BLaER1 treated with 17β-estradiol and CSF1 and Interleukin-3, amounts not matched to agents 10 nM and 100 nM (cell line): Measurements from ENCODE around the gene QRICH2.
A peak's percentile ranks its signal among the peaks of the same experiment; 100 is the strongest.

Source experiments
- H3K27ac ChIP-seq, 11 experiments: shearing (Covaris generic); formaldehyde crosslinking; 2 replicates each; pipeline ENCODE4 v1.8.1; 2022
- H3K27me3 ChIP-seq, 11 experiments: shearing (Covaris generic); formaldehyde crosslinking; 2 replicates each; pipeline ENCODE4 v1.8.1; 2022
- H3K36me3 ChIP-seq, 11 experiments: shearing (Covaris generic); formaldehyde crosslinking; 2 replicates each; pipeline ENCODE4 v1.8.1; 2022
- H3K4me1 ChIP-seq, 10 experiments: shearing (Covaris generic); formaldehyde crosslinking; 2 replicates each; pipeline ENCODE4 v1.8.1; 2022
- H3K4me2 ChIP-seq, 11 experiments: shearing (Covaris generic); formaldehyde crosslinking; 2 replicates each; pipeline ENCODE4 v1.8.1; 2022
- H3K4me3 ChIP-seq, 10 experiments: shearing (Covaris generic); formaldehyde crosslinking; 2 replicates each; pipeline ENCODE4 v1.8.1; 2022
- H3K9ac ChIP-seq, 11 experiments: shearing (Covaris generic); formaldehyde crosslinking; 2 replicates each; pipeline ENCODE4 v1.8.1; 2022
- H3K9me3 ChIP-seq, 11 experiments: shearing (Covaris generic); formaldehyde crosslinking; replicated peaks in 1 of 11; 2 replicates each; pipeline ENCODE4 v1.8.1; 2022
- H4K20me1 ChIP-seq, 11 experiments: shearing (Covaris generic); formaldehyde crosslinking; 2 replicates each; pipeline ENCODE4 v1.8.1; 2022
- Cebpa-rat ChIP-seq, 11 experiments: shearing (Covaris generic); IDR thresholded peaks; 2 replicates each; pipeline ENCODE4 v1.8.1; 2022

Gene QRICH2

DNA sequence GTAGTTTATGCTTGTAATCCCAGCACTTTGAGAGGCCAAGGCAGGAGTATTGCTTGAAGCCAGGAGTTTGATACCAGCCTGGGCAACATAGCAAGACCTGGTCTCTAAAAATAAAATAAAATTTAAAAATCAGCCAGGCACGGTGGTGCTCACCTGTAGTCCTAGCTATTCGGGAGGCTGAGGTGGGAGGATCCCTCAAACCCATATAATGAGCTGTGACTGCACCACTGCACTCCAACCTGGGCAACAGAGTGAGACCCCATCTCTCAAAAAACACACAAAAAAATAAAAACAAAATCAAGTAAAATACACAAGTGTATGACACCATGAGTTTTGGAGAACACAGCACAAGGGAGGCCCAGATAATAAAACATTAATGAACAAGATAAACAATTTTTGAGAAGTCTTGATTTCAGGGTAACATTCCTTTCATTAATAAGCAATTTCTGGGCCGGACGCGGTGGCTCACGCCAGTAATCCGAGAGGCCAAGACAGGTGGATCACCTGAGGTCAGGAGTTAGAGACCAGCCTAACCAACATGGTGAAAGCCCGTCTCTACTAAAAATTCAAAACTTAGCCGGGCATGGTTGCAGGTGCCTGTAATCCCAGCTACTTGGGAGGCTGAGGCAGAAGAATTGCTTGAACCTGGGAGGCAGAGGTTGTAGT is 27.8 kb upstream of the QRICH2 start:
- TF ChIP-seq Cebpa-rat (IDR thresholded peaks at IDR 0.05): no peak
- H3K36me3 ChIP-seq: peaks cover 12 to 56% (median 35%) of the 10 kb centered on the region in 11 experiments
- no peak overlapping the region for H3K9ac ChIP-seq
- peaks cover 0 to 17% (median 0%) of the 10 kb centered on the region in 11 experiments; a peak in 3 of 22 replicates for H4K20me1 ChIP-seq
- no peaks in the 10 kb centered on the region for H3K27me3 ChIP-seq
- H3K4me2 ChIP-seq: no peak overlapping the region
- no peaks in the 10 kb centered on the region for H3K9me3 ChIP-seq
- H3K4me1 ChIP-seq: peaks cover 13 to 19% (median 17%) of the 10 kb centered on the region in 10 experiments
- H3K4me3 ChIP-seq: no peak overlapping the region
- H3K27ac ChIP-seq: no peak overlapping the region

DNA sequence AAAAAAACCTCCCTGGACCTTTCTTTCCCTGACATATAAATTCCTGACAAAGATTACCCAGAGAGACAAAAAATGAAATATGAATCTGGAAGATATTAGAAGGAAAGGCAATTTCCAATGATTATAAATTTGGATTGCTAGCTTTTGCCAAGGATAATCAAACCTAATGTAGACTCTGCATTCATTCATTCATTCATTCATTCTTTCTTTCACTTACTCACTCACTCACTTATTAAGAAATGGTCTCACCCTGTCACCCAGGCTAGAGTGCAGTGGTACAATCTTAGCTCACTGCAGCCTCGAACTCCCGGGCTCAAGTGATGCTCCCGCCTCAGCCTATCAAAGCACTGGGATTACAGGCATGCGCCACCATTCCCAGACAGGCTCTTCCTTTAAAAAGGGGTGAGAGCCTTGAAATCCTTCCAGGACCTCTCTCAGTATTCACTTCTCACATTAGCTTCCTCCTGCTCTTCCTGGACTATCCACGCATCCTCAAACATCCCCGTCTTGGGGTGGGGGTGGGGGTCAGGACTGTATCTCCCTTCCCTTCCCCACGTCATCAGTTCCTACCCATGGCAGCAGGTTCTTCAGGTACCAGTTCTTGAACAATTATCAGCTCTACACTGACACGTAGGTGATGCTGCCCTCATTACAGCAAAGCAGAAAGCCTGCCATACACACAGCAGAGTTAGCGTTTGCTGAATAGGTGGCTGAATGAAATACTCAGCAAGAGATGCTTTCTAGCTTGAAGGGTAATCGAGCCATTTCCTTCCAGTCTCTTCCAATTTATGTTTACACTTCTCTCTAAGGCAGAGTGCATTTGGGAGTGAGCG is 25.8 kb upstream of the QRICH2 start:
- no peak overlapping the region for H3K4me2 ChIP-seq
- no peak overlapping the region for H3K4me3 ChIP-seq
- peaks cover 30 to 58% (median 42%) of the 10 kb centered on the region in 11 experiments for H3K36me3 ChIP-seq
- H3K4me1 ChIP-seq: peaks cover 13 to 19% (median 17%) of the 10 kb centered on the region in 10 experiments
- no peaks in the 10 kb centered on the region for H3K9me3 ChIP-seq
- no peaks in the 10 kb centered on the region for H3K27me3 ChIP-seq
- peaks cover 0 to 17% (median 0%) of the 10 kb centered on the region in 11 experiments; a peak in 3 of 22 replicates for H4K20me1 ChIP-seq
- TF ChIP-seq Cebpa-rat (IDR thresholded peaks at IDR 0.05): no peak
- H3K27ac ChIP-seq: no peak overlapping the region
- H3K9ac ChIP-seq: no peak overlapping the region

DNA sequence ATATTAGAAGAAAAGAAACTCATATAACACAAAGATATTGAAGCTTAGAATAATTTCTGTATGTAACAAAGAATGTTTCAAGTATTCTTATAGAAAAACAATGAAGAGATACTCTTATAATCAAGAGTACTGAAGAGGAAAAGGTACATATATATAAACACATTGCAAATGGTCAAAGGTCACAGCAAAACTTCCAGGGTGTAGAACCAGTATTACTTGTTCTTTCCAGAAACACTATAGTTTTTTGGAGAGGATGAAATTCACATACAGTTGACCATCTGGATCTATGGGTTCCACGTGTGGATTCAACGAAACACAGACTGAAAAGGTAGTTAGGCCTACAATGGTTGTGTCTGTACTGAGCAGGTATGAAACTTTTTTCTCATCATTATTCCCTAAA is 23.0 kb upstream of the QRICH2 start:
- H3K4me2 ChIP-seq: no peak overlapping the region
- H3K36me3 ChIP-seq: peaks cover 45 to 84% (median 68%) of the 10 kb centered on the region in 11 experiments
- no peak overlapping the region for H3K4me3 ChIP-seq
- no peaks in the 10 kb centered on the region for H3K9me3 ChIP-seq
- no peak for TF ChIP-seq Cebpa-rat (IDR thresholded peaks at IDR 0.05)
- peaks cover 0 to 10% (median 0%) of the 10 kb centered on the region in 11 experiments; a peak in 2 of 22 replicates for H4K20me1 ChIP-seq
- H3K9ac ChIP-seq: no peak overlapping the region
- H3K27me3 ChIP-seq: no peaks in the 10 kb centered on the region
- peaks cover 0 to 17% (median 5%) of the 10 kb centered on the region in 10 experiments; a peak in 10 of 20 replicates for H3K4me1 ChIP-seq
- no peak overlapping the region for H3K27ac ChIP-seq

DNA sequence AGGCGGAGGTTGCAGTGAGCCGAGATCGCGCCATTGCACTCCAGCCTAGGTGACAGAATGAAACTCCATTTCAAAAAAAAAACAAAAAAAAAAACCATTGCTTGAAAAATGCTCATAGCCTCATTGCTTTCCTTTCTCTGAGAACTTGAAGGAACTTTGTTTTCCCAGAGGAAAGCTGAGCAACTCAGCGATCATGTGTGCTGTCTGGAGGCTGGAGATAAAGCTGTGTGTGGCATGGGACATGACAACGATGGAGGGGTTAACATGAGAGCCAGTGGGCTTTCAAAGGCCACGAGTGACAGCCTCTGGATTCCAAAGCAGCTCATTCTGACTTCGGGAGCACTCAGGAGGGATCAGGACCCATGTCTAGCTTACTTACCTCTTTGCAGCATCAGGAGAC is 21.6 kb upstream of the QRICH2 start:
- Histone ChIP-seq H3K27ac (no peak overlapping the region), H3K36me3 (peaks cover 41 to 84% (median 67%) of the 10 kb centered on the region in 11 experiments), H3K4me1 (peaks cover 0 to 17% (median 5%) of the 10 kb centered on the region in 10 experiments; a peak in 10 of 20 replicates), H3K4me2 (no peak overlapping the region), H3K9me3 (no peaks in the 10 kb centered on the region), H3K4me3 (no peak overlapping the region), H4K20me1 (peaks cover 0 to 10% (median 0%) of the 10 kb centered on the region in 11 experiments; a peak in 2 of 22 replicates), H3K27me3 (no peaks in the 10 kb centered on the region), H3K9ac (no peak overlapping the region)
- no peak for TF ChIP-seq Cebpa-rat (IDR thresholded peaks at IDR 0.05)

DNA sequence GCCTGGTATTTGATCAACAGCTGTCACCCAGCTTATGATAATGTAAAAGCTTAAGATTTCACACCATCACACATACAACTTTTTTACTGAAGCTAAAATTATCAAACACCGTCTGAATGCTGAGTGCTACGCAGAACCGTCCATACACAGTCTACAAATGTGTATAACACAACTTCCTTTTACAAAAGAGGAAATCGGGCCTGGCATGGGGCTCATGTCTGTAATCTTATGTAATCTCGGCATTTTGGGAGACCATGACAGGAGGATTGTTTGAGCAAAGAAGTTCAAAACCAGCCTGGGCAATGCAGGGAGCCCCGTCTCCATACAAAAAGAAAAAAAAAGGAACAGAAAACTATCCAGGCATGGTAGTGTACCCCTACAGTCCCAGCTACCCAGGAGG is 19.6 kb upstream of the QRICH2 start:
- peaks cover 0 to 17% (median 5%) of the 10 kb centered on the region in 10 experiments; a peak in 10 of 20 replicates for H3K4me1 ChIP-seq
- TF ChIP-seq Cebpa-rat (IDR thresholded peaks at IDR 0.05): no peak
- H3K9me3 ChIP-seq: no peaks in the 10 kb centered on the region
- H4K20me1 ChIP-seq: 0 out of 22 replicates have a peak, but pooled peaks cover 0 to 5% (median 0%) of the 10 kb centered on the region in 11 experiments
- no peak overlapping the region for H3K4me3 ChIP-seq
- no peaks in the 10 kb centered on the region for H3K27me3 ChIP-seq
- H3K27ac ChIP-seq: peak overlapping the region in 4 of 11 experiments; percentile 8 to 55 (median 48); a peak in 7 of 22 replicates
- peak overlapping the region in 1 of 11 experiments; percentile 35; a peak in 2 of 22 replicates for H3K9ac ChIP-seq
- peak overlapping the region in 5 of 11 experiments; percentile 37 to 65 (median 54); a peak in 8 of 22 replicates for H3K4me2 ChIP-seq
- peaks cover 59 to 99% (median 86%) of the 10 kb centered on the region in 11 experiments for H3K36me3 ChIP-seq

DNA sequence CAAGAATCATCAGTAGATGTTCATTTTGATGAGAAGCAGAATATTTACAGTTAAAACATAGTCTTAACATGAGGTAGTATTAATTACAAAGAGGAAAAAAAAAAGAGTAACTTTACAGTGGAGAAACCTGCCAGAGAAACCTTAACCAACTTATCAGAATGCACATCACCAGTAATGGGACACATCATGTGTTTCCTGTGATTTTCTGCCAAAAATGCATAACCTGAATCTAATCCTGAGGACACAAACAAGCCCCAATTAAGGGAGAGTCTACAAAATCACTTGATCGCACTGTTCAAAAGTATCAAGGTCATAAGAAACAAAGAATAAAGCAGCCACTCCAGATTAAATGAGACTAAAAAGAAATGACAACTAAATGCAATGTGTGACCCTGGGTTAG is 18.2 kb upstream of the QRICH2 start:
- Histone ChIP-seq H3K27me3 (no peaks in the 10 kb centered on the region), H3K9ac (0 out of 22 replicates have a peak overlapping the region, but pooled peaks of 1 of the 11 experiments have one; percentile 3), H3K4me1 (peaks cover 0 to 17% (median 6%) of the 10 kb centered on the region in 10 experiments; a peak in 11 of 20 replicates), H3K4me3 (no peak overlapping the region), H3K36me3 (peaks cover 59 to 99% (median 87%) of the 10 kb centered on the region in 11 experiments), H3K9me3 (no peaks in the 10 kb centered on the region), H3K4me2 (no peak overlapping the region), H3K27ac (no peak overlapping the region), H4K20me1 (no peaks in the 10 kb centered on the region)
- no peak for TF ChIP-seq Cebpa-rat (IDR thresholded peaks at IDR 0.05)

DNA sequence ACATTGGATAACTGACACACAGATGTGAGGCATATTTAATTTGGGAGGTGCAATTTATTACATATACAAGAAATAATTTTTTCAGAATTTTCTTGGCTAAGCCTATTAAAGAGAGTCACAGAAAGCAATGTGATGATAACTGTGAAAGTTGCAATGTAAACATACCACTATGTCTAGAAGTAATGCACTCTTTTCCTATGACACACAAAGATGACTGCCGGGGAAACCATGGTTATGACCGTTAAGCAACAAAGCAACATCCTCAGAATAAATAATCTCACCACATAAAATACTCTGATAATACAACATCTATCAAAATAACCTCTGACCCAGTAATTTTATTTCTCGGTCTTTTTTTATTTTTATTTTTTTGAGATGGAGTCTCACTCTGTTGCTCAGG is 10.5 kb upstream of the QRICH2 start:
- peaks cover 57 to 83% (median 68%) of the 10 kb centered on the region in 11 experiments for H3K36me3 ChIP-seq
- peaks cover 0 to 5% (median 0%) of the 10 kb centered on the region in 10 experiments; a peak in 1 of 20 replicates for H3K4me1 ChIP-seq
- no peak overlapping the region for H3K4me3 ChIP-seq
- H3K27me3 ChIP-seq: no peaks in the 10 kb centered on the region
- no peak overlapping the region for H3K9ac ChIP-seq
- no peaks in the 10 kb centered on the region for H3K9me3 ChIP-seq
- peaks cover 0 to 6% (median 0%) of the 10 kb centered on the region in 11 experiments; a peak in 1 of 22 replicates for H4K20me1 ChIP-seq
- H3K4me2 ChIP-seq: no peak overlapping the region
- no peak overlapping the region for H3K27ac ChIP-seq
- no peak for TF ChIP-seq Cebpa-rat (IDR thresholded peaks at IDR 0.05)

DNA sequence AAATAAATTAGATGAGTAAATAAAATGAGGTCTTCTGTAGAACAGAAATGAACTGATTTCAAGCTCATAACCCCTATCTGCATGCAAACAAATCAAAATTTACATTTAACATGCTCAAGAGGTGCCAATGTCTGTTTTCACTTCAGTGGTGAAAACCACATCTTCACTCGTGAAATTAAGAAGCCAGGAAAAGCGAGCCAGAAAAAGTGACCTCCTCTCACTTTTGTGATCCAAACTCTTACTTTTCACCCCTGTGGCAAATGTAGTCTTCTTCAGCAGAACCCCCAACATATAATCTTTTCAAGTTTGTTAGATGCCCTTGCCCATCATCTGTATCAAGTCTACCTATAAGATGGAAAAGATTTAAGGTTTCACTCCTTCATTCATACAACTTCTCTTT is 9.5 kb upstream of the QRICH2 start:
- Histone ChIP-seq H3K27me3 (no peaks in the 10 kb centered on the region), H3K4me1 (peaks cover 0 to 5% (median 0%) of the 10 kb centered on the region in 10 experiments; a peak in 1 of 20 replicates), H3K9me3 (no peaks in the 10 kb centered on the region), H4K20me1 (peaks cover 0 to 6% (median 0%) of the 10 kb centered on the region in 11 experiments; a peak in 1 of 22 replicates), H3K9ac (no peak overlapping the region), H3K4me2 (no peak overlapping the region), H3K36me3 (peaks cover 58 to 83% (median 69%) of the 10 kb centered on the region in 11 experiments), H3K27ac (no peak overlapping the region), H3K4me3 (no peak overlapping the region)
- TF ChIP-seq Cebpa-rat (IDR thresholded peaks at IDR 0.05): no peak
